Colonic mucosa (tissue), 4 donors: ENCODE results near the gene PDE4D. TPM values are rescaled to one million over a fixed set of nuclear protein-coding genes. Genes with fewer than 3 reads are reported as not detected.

Experiments used
- DNase-seq: peaks from one replicate; pipeline ENCODE4 v3.0.0-alpha.2; 2020
- H3K27ac ChIP-seq: fragments of 200-600 bp; one replicate; pipeline ENCODE4 v1.8.0; 2021
- H3K27me3 ChIP-seq: fragments of 200-600 bp; one replicate; pipeline ENCODE4 v1.8.0; 2021
- H3K36me3 ChIP-seq: fragments of 200-600 bp; one replicate; pipeline ENCODE4 v1.8.0; 2021
- H3K4me1 ChIP-seq: fragments of 200-600 bp; one replicate; pipeline ENCODE4 v1.8.0; 2021; ENCODE audit warnings: mild to moderate bottlenecking
- H3K4me3 ChIP-seq: fragments of 200-600 bp; one replicate; pipeline ENCODE4 v1.8.0; 2021
- H3K9ac ChIP-seq, 2 donors: one replicate each; pipeline ENCODE4 v1.7.0; 2013; ENCODE audit warnings: control low read depth in 2 of 2, low read depth in 2 of 2, low read length in 2 of 2
- H3K9me3 ChIP-seq: fragments of 200-600 bp; one replicate; pipeline ENCODE4 v1.8.0; 2021
- intact Hi-C: fragments of 100-400 bp; cut with DNase I; formaldehyde crosslinking; loops from one replicate; pipeline ENCODE4 v1.14.1; 2022
- total RNA-seq, 2 donors: library from RNA; stranded (reverse); fragmentation: NEBNext Ultra II Directional in 1 of 2; extraction: Animal tissue kit (Norgen Biotek cat#: 25700) in 1 of 2; gene quantifications; one replicate each; pipeline ENCODE4 v1.2.1, GENCODE V29; 2021
- TF ChIP-seq, protein P1 (sequence below): fragments of 200-600 bp; IDR thresholded peaks from one replicate; pipeline ENCODE4 v1.8.0; 2022; ENCODE audit warnings: antibody characterized with exemption, mild to moderate bottlenecking
- donor health status: healthy.
- donor health status: DM: no; HTN: no; CAD: no.
- donor health status: DM: no; HTN: no; CAD: no.

PDE4D gene
- total RNA-seq, 2 donors from 2014 or later, result 23.1 to 53.7 TPM

DNA sequence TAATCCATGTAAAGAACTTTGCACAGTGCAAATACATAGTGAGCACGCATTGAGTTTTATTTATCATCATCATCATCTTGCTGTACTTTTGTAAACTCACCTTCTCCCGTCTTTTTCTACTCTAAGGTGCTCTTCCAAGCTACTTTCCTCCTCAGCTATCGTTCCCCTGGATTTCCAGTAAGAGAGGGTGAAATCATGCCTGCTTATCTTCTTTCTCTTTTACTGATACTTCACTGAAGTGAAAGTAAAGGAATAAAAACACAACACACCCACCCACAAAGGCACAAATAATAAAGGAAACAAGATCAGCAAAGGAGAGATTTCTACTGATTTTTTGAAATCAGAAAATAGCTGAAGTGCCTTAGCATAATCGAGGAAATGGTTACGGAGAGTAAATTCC, 800.8 kb downstream of the PDE4D start:
- intact Hi-C loops, result no loop called here
- no peak for DNase-seq
- H3K27me3 ChIP-seq, result no peaks in the 10 kb centered on the region
- H3K9me3 ChIP-seq, result no peaks in the 10 kb centered on the region
- no peak overlapping the region for H3K9ac ChIP-seq
- H3K27ac ChIP-seq, result no peak overlapping the region
- H3K4me1 ChIP-seq, result no peaks in the 10 kb centered on the region
- TF ChIP-seq, protein P1, sequence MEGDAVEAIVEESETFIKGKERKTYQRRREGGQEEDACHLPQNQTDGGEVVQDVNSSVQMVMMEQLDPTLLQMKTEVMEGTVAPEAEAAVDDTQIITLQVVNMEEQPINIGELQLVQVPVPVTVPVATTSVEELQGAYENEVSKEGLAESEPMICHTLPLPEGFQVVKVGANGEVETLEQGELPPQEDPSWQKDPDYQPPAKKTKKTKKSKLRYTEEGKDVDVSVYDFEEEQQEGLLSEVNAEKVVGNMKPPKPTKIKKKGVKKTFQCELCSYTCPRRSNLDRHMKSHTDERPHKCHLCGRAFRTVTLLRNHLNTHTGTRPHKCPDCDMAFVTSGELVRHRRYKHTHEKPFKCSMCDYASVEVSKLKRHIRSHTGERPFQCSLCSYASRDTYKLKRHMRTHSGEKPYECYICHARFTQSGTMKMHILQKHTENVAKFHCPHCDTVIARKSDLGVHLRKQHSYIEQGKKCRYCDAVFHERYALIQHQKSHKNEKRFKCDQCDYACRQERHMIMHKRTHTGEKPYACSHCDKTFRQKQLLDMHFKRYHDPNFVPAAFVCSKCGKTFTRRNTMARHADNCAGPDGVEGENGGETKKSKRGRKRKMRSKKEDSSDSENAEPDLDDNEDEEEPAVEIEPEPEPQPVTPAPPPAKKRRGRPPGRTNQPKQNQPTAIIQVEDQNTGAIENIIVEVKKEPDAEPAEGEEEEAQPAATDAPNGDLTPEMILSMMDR, result no peak
- no peaks in the 10 kb centered on the region for H3K36me3 ChIP-seq
- no peak overlapping the region for H3K4me3 ChIP-seq

DNA sequence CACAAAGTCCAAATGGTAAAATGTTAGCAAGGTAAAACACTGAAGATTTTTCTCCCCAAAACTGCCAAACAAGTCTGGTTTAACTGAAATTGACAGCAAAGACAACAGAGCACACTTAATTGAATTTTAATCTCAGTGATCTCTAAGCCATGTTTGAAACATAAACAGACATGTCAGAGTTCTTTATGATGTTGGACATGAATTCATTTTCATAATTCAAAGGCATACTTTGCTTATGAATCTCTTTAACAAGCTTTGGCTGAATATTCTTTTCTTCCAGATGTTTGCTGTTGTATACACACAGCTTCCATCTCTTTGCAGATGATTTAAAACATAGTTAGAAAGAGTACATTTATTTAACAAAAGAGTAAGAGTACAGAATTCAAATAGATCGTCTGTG, 801.6 kb downstream of the PDE4D start:
- DNase-seq, result no peak
- TF ChIP-seq, protein P1, result no peak
- Histone ChIP-seq H3K36me3 (no peaks in the 10 kb centered on the region), H3K4me3 (no peak overlapping the region), H3K27ac (no peak overlapping the region), H3K9ac (no peak overlapping the region), H3K4me1 (no peaks in the 10 kb centered on the region), H3K9me3 (no peaks in the 10 kb centered on the region), H3K27me3 (no peaks in the 10 kb centered on the region)
- intact Hi-C loops, result no loop called here

DNA sequence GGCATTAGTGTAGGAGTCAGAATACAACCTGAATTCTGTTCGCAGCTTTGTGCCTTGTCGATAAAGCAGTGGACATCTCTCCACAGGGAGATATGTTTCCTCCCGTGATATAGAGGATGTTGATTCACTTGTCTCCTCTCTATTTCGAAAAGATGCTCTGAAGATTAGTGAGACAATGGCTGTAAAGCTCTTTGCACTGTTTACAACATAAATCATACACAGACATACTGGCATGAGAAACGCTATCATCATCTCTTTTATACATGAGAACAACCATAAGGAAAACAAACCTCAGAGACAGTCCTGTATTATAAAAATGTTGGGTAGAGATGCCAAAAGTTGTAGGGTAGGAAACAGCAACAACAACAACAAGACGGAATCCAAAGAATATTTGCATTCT, 803.2 kb downstream of the PDE4D start:
- Histone ChIP-seq H3K9ac (no peak overlapping the region), H3K9me3 (no peaks in the 10 kb centered on the region), H3K4me1 (no peaks in the 10 kb centered on the region), H3K27me3 (no peaks in the 10 kb centered on the region), H3K4me3 (no peak overlapping the region), H3K36me3 (no peaks in the 10 kb centered on the region), H3K27ac (no peak overlapping the region)
- intact Hi-C loops, result no loop called here
- TF ChIP-seq, protein P1, result no peak
- DNase-seq, result no peak

DNA sequence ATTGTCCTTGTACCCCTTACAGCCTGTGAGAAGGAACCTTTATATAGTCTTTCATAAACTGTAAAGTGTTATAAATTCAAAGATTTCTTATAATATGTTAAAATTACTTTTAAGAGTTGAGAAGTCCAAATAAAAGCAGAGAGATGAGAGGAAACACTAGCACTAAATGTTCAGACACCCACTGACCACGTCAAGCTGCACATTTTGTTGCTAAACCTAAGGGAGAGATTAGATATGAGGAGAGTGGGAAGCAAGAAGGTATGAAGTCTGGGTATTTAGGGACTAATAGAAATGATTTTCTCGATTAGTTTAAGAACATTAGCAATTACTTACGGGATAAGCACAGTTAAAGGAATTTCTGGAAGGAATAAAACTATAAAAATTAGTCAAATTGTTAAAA, 803.8 kb downstream of the PDE4D start:
- H3K4me3 ChIP-seq, result no peak overlapping the region
- no peak overlapping the region for H3K27ac ChIP-seq
- TF ChIP-seq, protein P1, result no peak
- intact Hi-C loops, result no loop called here
- no peaks in the 10 kb centered on the region for H3K27me3 ChIP-seq
- no peak for DNase-seq
- H3K36me3 ChIP-seq, result no peaks in the 10 kb centered on the region
- H3K9me3 ChIP-seq, result no peaks in the 10 kb centered on the region
- no peaks in the 10 kb centered on the region for H3K4me1 ChIP-seq
- H3K9ac ChIP-seq, result no peak overlapping the region

DNA sequence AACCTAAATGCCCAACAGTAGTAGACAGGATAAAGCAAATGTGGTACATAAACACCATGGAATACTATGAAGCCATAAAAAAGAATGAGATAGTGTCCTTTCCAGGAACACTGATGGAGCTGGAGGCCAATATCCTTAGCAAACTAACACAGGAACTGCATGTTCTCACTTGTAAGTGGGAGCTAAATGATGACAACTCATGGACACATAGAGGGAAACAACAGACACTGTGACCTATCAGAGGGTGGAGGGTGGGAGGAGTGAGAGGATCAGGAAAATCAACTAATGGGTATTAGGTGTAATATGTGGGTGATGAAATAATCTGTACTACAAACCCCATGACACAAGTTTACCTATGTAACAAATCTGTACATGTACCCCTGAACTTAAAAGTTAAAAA, 805.0 kb downstream of the PDE4D start:
- DNase-seq, result no peak
- Histone ChIP-seq H3K4me1 (no peaks in the 10 kb centered on the region), H3K27ac (no peak overlapping the region), H3K9ac (no peak overlapping the region), H3K4me3 (no peak overlapping the region), H3K36me3 (no peaks in the 10 kb centered on the region), H3K27me3 (no peaks in the 10 kb centered on the region), H3K9me3 (no peaks in the 10 kb centered on the region)
- intact Hi-C loops, result no loop called here
- TF ChIP-seq, protein P1, result no peak

DNA sequence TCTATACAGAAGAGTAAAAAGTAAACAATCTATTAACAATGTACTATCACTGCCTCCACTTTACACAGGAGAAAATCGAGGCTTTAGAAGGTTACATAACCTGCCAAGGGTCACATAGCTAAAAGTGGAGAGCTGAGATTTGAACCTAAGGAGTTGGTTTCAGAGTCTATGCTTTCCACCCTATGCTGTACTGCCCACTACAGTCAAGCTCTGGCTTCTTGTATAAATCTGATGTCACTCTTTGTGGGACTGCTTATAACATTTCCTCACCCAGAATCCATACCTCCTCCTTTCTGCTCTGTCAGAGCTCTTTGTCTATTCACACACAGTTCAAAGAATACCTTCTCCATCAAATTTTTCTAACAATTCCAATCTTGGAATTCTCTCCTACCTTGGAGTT, 807.5 kb downstream of the PDE4D start:
- no peak overlapping the region for H3K27ac ChIP-seq
- no peaks in the 10 kb centered on the region for H3K27me3 ChIP-seq
- no peak overlapping the region for H3K4me3 ChIP-seq
- intact Hi-C loops, result no loop called here
- no peaks in the 10 kb centered on the region for H3K36me3 ChIP-seq
- H3K9ac ChIP-seq, result no peak overlapping the region
- H3K4me1 ChIP-seq, result no peaks in the 10 kb centered on the region
- no peaks in the 10 kb centered on the region for H3K9me3 ChIP-seq
- DNase-seq, result no peak
- TF ChIP-seq, protein P1, result no peak
